ENCODE measurements around the gene SPEF1.

DNA sequence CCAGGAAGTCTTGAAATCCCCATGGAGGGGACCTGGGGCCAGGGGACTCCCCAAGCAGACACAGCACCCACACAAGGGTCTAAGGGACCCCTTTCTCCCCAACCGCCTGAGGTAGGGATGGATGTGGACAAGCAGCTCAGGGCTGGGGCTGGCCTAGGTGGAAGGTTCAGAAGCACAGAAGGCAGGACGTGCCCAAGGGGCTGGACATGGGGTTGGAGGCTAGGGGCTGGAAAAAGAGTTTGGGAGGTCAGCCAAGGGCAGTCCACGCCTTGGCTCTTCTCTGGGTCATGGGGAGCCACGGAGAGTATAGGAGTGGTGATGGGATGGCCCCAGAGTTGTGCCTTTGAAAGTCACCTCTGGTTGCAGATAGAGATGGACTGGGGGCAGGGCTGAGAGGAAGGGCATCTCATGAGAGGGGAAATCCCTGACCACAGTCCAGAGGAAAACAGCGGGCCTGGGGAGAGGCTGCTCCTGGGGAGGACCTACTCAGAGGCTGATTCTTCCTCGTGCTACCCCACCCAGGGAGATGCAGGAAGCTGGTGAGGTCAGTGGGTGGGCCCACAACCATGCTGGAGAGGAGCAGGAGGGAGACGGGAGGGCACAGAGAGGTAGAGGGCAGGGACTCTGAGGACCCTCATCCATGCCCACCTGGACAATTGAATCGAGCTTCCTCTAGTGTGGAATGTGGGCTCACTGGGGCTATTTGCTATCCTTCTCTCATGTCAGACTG, 51.3 kb downstream of the SPEF1 start:
- TF ChIP-seq, protein P1, sequence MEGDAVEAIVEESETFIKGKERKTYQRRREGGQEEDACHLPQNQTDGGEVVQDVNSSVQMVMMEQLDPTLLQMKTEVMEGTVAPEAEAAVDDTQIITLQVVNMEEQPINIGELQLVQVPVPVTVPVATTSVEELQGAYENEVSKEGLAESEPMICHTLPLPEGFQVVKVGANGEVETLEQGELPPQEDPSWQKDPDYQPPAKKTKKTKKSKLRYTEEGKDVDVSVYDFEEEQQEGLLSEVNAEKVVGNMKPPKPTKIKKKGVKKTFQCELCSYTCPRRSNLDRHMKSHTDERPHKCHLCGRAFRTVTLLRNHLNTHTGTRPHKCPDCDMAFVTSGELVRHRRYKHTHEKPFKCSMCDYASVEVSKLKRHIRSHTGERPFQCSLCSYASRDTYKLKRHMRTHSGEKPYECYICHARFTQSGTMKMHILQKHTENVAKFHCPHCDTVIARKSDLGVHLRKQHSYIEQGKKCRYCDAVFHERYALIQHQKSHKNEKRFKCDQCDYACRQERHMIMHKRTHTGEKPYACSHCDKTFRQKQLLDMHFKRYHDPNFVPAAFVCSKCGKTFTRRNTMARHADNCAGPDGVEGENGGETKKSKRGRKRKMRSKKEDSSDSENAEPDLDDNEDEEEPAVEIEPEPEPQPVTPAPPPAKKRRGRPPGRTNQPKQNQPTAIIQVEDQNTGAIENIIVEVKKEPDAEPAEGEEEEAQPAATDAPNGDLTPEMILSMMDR (IDR thresholded peaks at IDR 0.05), result no peak
- TF ChIP-seq POLR2A (IDR thresholded peaks at IDR 0.05), result no peak
